HG02981 (cell line): Measurements from ENCODE around the gene TBC1D2B.

Experiments
- ATAC-seq: cut with Tn5 transposase; IDR thresholded peaks from one replicate; pipeline ENCODE4 v1.9.1; 2021; ENCODE audit warnings: mild to moderate bottlenecking, moderate library complexity; ENCODE audit not compliant: unreplicated experiment

TBC1D2B gene

DNA sequence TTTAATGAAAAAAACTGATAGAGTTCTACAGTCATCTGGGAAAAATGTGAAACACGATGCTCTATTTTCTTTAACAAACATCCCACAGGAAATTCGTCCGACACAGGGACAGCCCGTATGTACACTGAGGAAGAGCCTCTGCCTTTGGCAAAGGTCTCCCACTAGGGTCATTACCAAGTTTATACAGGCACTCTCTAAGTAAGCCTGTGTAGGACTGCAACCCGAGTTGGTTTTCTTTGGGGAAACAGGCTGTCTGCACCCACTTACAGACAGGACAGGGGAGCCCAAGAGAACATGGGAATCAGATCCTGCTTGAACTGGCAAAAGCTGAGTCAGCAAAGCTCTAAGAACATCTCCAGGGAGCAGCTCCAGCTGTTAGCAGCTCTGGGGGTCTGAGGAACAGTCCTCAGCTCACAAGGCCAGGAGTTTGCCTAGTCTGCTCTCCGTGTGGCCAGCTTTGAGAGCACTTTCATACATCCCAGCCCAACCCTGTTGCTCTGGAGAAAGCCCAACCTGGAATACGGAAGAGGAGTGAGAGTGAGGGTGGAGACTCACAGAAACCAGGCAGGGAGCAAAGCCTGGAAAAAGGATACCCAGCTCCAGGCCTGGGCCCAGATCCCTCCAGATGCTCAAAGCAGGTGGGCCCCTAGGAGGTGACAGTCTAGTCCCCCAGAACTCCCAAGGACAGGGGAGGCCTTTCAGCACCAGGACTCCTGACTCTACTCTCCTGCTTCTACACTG lies 1.9 kb downstream of the TBC1D2B start:
- no peak for ATAC-seq

- ATAC-seq = no peak
These were observed 4.3 kb downstream of the TBC1D2B start for GRCh38 chr15:78073046-78073787.

DNA sequence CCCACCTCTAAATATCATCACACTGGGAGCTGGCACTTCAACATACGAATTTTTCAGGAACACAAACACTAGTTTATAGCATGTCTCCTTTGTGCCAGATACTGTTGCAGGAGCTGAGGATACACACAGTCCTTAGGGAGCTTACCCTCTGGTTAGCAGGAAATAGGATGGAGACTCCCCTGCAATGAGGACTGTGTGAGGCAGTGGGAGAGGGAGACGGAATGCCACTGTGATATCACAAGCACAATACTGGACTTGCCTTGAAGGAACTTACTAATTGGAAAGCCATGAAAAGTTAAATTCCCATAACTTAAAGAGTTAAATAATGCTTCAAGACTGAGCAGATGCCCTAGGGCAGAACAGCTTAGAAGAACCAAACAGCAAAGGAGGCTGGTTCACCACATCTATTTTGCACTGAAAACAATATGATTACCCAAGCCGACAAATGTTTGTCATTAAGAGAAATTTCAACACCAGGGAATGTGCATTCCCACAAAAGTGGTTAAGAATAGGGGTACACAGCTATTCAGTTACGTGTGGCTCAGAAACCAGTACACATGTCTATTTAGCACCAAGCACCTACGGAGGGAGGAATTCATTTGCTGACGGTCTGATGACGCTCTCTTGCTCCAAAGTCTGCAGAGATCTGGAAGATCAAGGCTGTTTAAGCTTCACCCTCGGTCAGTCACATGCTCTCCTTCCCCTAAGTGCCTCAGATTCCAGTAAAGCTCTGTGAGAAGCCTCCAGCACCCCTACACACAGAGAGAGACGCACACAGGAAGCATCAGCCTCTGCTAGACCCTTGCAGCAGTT lies 5.2 kb downstream of the TBC1D2B start:
- ATAC-seq = no peak

- no peak for ATAC-seq
These were observed 6.1 kb downstream of the TBC1D2B start for GRCh38 chr15:78071383-78071782.

DNA sequence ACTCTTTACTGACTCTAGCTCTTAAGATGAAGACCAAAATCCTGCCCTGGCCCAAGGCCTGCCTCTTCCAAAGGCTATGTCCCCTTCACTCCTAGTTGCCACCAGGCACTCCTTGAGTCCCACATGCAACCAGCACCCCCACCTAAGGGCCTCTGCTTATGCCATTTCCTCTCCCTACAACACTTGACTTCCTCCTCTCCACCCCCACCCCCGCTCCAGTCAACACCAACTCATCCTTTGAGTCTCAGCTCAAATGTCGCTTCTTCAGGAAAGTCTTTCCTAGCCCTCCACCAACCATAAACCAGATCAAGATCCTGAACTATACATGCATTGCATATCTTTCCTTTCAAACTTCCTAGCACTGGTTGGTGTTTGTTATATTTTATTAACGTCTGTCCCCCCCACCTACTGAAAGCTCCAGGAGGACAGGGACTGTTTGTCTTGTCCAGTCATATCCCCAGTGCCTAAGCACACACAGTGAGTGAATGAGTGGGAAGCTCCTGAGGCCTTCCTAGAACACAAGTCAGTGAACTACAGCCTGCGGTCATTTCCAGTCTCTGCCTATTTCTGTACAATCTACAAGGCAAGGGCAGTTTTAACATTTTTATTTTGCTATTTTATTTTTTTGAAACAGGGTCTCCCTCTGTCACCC lies 7.3 kb downstream of the TBC1D2B start:
- ATAC-seq = no peak

DNA sequence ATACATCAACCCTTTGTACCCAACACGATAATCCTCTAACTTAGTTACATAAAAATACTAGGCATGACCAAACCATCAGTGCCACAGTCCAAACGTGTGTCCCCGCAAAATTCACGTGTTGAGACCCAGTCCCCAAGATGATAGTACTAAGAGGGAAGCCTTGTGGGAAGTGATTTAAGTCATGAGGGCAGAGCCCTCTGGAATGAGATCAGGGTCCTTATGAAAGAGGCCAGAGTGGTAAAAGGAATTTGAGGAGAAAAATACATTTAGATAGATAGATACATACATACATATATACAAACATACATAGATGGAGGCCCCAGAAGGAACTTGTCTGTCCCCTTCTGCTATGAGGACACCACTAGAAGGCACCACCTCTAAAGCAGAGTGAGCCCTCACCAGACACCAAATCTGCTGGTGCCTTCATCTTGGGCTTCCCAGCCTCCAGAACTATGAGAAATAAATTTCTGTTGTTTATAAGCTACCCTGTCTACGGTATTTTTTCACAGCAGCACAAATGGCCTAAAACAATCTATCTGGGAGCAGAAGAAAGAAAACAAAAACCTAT lies 8.0 kb downstream of the TBC1D2B start:
- no peak for ATAC-seq

- peak; percentile 14 for ATAC-seq
These were observed 8.5 kb downstream of the TBC1D2B start for GRCh38 chr15:78069052-78069414.

DNA sequence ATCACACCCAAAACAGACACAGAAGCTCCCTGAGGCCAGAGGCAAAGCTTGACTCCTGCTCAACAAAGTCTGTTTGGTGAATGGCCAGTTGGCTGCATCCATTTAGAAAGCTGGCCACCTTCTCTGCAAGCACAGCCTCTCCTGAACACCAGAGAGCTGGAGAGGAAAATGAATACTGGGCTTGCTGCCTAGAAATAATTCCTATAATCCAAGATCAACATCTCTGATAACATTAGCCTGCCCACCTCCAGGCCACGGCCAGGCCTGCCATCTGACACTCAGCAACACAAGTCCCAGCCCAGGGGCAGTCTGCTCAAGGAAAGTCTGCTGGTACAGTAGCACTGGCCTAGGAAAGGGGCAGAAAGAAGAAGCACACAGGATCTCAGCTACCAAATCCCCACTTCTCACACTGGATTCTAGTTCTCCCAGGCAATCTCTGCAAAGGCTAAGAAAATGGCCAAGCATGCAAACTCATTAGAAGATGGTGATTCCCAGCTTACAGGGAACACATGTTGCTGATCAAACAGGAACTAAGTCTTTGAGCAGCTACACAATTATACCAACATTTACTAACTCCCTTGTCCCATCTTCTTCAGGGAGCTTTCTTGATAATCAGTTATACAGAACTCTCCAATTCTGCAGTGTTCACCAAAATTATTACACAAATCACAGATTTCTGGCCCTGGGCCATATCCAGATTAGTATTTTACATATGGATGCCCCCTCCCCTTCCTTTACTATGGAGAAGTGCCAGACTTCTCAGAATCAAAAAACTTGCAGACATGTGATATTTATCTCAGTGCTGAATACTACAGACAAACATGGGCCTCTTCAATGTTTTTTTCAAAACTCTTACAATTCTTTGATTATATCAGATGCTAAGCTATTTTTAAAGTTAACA lies 9.9 kb downstream of the TBC1D2B start:
- no peak for ATAC-seq

GRCh38 chr15:78065973-78066946 lies 11.3 kb downstream of the TBC1D2B start:
- ATAC-seq = peak; percentile 48

DNA sequence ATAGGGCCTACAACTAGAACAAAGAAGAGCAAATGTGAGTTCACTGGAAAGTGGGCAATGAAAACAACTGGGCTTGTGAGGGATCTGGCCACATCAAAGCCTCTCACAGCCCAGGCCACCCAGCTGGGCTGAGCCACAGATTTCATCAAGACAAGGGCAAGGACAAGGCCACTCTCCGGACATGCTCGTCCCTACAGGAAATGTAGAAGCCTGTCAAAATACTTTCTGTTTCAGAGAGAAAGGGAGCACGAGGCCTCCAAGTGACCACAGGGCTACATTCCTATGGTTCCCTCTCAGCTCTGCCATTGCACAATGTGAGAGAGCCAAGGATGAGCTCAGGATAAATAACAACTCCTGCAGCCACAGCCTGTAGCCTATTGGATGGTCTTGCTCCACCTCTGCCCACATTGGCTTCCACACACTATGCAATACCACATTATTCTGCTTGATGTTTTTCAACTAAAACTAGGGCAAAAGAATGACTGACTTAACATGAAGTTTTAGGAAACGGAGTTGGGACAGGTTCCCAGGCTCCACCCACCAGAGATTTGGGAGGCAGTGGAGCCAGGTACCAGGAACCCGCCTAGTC lies 12.1 kb downstream of the TBC1D2B start:
- ATAC-seq = no peak

- ATAC-seq = no peak
These were observed 13.0 kb downstream of the TBC1D2B start for GRCh38 chr15:78064544-78064943.

GRCh38 chr15:78063970-78064385 lies 13.5 kb downstream of the TBC1D2B start:
- no peak for ATAC-seq

DNA sequence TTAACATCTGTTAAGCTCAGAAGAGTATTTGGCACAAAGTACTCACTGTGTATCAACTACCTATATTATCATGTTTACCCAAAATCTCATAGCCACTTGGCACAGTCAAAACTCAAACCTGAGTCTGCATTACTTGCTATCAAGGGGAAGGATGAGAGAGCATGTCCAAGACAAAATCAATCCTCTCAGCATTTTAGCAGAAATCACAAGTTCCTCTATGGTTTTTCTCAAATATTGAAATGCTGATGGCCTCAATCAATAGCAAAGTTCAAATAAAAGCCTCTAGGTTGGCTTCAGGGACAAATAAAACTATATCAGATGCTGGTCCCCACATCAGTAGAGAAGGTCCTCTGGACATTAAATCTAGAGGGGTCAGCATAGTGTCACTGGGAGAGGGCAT lies 14.3 kb downstream of the TBC1D2B start:
- ATAC-seq = no peak

DNA sequence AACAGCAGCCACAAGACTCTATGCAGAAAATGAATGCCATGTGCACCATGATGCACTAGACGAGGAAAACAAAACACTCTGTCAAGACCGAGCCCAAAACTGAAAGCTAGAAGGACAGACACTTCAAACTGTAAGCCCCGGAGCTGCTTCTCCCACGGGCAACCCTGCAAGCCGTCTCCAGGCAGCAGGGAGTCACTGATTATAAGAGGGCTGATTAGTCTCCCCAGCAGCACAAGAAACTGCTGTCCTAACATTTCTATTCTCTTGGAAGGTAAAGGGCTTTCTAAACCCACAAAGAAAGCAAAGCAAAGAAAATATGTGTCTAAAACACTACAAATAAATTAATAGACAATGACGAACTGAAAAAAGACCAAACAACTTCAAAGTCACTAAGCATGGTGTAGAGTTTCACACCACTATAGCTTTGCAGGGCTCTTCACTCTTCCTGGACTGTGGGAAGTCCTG lies 15.5 kb downstream of the TBC1D2B start:
- no peak for ATAC-seq

GRCh38 chr15:78060232-78060631 lies 17.3 kb downstream of the TBC1D2B start:
- ATAC-seq = no peak

DNA sequence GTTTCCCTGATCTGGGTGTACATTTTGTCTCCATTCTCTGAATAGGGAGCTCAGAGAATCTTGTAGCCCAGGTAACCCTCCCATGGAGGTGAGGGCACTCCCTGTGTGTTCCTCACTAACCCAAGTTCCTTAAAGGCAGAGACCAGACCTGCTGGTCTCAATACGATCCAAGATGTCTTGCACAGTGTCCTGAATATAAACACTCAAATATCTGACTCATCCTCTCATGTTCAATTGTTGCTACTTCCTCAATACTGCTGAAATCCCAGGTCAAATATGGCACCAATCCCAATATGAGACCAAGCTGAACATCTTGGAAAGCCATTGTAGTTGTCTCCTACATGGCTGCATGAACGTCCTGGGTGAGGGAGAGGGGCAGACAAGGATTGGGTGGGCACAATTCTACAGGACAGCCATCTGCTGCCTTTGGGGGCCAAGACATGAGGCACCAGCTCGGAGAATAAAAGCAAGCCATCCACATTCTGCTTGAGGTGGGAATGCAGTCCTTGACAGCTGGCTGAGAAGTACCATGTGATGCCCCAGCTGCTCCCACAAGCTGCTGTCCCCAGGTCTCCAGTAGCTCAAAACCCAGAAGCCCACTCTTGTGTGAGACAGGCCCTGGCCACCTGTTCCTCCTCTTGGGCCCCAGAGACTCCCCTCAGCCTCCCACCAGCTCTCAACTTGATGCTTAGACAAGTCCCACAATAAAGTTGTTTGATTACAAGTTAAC lies 18.2 kb downstream of the TBC1D2B start:
- ATAC-seq = no peak

DNA sequence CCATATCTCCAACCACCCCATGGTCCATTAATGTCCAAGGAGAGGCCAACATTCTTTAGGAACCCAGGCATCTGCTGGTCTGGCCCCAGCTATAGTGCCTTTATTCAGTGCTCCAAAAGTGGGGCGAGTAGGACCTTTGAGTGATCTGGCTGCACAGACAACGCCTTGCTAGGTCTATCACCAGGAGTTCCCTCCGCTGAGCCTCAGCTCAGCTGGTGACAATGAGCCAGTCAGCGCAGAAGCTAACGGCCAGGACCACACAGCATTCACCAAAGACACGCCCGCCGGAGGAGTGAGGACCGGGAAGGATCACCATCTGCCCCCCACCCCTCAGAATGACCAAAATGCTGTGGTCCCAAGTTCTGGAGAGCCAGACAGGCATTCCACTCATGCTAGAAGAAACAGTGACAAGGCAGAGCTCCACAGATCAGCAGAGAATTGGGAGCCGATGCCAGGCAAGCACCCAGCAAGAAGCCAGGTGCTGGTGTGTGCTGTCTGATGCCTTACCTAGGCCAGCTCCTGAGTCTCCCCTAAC lies 19.0 kb downstream of the TBC1D2B start:
- no peak for ATAC-seq
